ENCODE data around the gene CINP.
"Not testable (repeated sequence)": the region's sequence is repeated elsewhere in the genome, so short reads cannot be mapped to it uniquely, and the experiment has no call there.

CINP gene

GRCh38 chr14:102353126-102353619 is 9.5 kb downstream of the CINP start:
- DNase-seq (ENCODE audit: low read depth in 2 of 2): no peak

- no peak for DNase-seq (ENCODE audit: low read depth in 2 of 2)
Observed at GRCh38 chr14:102352213-102352612, 10.5 kb downstream of the CINP start.

GRCh38 chr14:102351593-102351992 is 11.1 kb downstream of the CINP start:
- not testable (repeated sequence) for DNase-seq (ENCODE audit: low read depth in 2 of 2)

GRCh38 chr14:102351023-102351422 is 11.7 kb downstream of the CINP start:
- DNase-seq (ENCODE audit: low read depth in 2 of 2): no peak

GRCh38 chr14:102348376-102348775 is 14.3 kb downstream of the CINP start:
- DNase-seq (ENCODE audit: low read depth in 2 of 2): no peak

- DNase-seq (ENCODE audit: low read depth in 2 of 2): no peak
Observed at GRCh38 chr14:102346645-102347044, 16.0 kb downstream of the CINP start.

- no peak for DNase-seq (ENCODE audit: low read depth in 2 of 2)
Observed at GRCh38 chr14:102345232-102345631, 17.5 kb downstream of the CINP start.

GRCh38 chr14:102344485-102344884 is 18.2 kb downstream of the CINP start:
- no peak for DNase-seq (ENCODE audit: low read depth in 2 of 2)

- DNase-seq (ENCODE audit: low read depth in 2 of 2): no peak
Observed at GRCh38 chr14:102344084-102344483, 18.6 kb downstream of the CINP start.

- no peak for DNase-seq (ENCODE audit: low read depth in 2 of 2)
Observed at GRCh38 chr14:102342238-102342637, 20.5 kb downstream of the CINP start.

GRCh38 chr14:102341566-102341965 is 21.1 kb downstream of the CINP start:
- DNase-seq (ENCODE audit: low read depth in 2 of 2): no peak

GRCh38 chr14:102338724-102339123 is 24.0 kb downstream of the CINP start:
- DNase-seq (ENCODE audit: low read depth in 2 of 2): no peak

GRCh38 chr14:102335163-102335562 is 27.5 kb downstream of the CINP start:
- no peak for DNase-seq (ENCODE audit: low read depth in 2 of 2)

GRCh38 chr14:102333795-102334705 is 28.6 kb downstream of the CINP start:
- DNase-seq (ENCODE audit: low read depth in 2 of 2): no peak

- DNase-seq (ENCODE audit: low read depth in 2 of 2): no peak
Observed at GRCh38 chr14:102333390-102333789, 29.3 kb downstream of the CINP start.

GRCh38 chr14:102330806-102331205 is 31.9 kb downstream of the CINP start:
- no peak for DNase-seq (ENCODE audit: low read depth in 2 of 2)

- DNase-seq (ENCODE audit: low read depth in 2 of 2): not testable (repeated sequence)
Observed at GRCh38 chr14:102329381-102329780, 33.3 kb downstream of the CINP start.

GRCh38 chr14:102326583-102326982 is 36.1 kb downstream of the CINP start:
- no peak for DNase-seq (ENCODE audit: low read depth in 2 of 2)

GRCh38 chr14:102325791-102326345 is 36.8 kb downstream of the CINP start:
- no peak for DNase-seq (ENCODE audit: low read depth in 2 of 2)

GRCh38 chr14:102323102-102323501 is 39.6 kb downstream of the CINP start:
- DNase-seq (ENCODE audit: low read depth in 2 of 2): no peak

- DNase-seq (ENCODE audit: low read depth in 2 of 2): no peak
Observed at GRCh38 chr14:102321456-102322422, 41.0 kb downstream of the CINP start.
